ENCODE data around the gene GRIA4.

The GRIA4 gene

DNA sequence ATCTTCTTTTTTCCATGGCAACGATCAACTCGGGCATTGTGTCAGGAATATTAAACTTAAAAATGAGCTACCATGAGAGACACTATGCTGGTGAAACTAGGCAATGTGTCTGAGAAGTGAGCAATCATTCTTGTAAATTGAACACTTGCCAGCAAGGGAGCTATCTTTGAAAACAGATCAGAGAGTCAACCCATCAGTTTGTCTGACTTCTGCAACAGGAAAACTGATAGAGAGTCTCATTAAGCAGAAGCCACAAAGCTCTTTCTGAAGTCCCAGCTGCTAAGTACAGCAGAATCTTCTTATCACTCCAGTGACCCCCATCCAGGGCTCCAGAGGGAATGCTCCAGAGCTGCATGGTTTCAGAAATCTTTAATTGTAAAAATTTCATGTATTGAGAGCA, 297.4 kb downstream of the GRIA4 start:
- no peak overlapping the region for H3K27ac ChIP-seq (ENCODE audit: insufficient read depth in 1 of 2, low read depth in 1 of 2, low read length in 2 of 2, poor library complexity in 1 of 2, severe bottlenecking in 2 of 2)
- ChIA-PET CTCF (interaction anchor here (0.9 kb wide), 1 partner anchor 9 kb away, joined by 3 read pairs; no protein-coding TSS in a partner anchor), POLR2A (no interaction called here)
- H3K36me3 ChIP-seq (ENCODE audit: control insufficient read depth in 4 of 4, insufficient read depth in 4 of 4, low read length in 3 of 4), result no peaks in the 10 kb centered on the region
- peak in 2 of 3 donors; percentile 6 to 8 for DNase-seq
- no peaks in the 10 kb centered on the region for H3K9me3 ChIP-seq (ENCODE audit: control extremely low read depth in 1 of 5, control insufficient read depth in 4 of 5, insufficient read depth in 2 of 5, low read depth in 1 of 5, low read length in 4 of 5)
- 100% methylated on average over 2 of the region's 2 CpGs for WGBS (ENCODE audit: insufficient coverage)
- no peak overlapping the region for H3K4me3 ChIP-seq (ENCODE audit: control insufficient read depth in 1 of 7, extremely low read depth in 1 of 7, insufficient read depth in 4 of 7, low read depth in 2 of 7, low read length in 6 of 7)
- no peaks in the 10 kb centered on the region for H3K27me3 ChIP-seq (replicated peaks in 2 of 5; ENCODE audit: control insufficient read depth in 4 of 5, insufficient read depth in 5 of 5, low read length in 4 of 5)
- no peaks in the 10 kb centered on the region for H3K4me1 ChIP-seq (ENCODE audit: control extremely low read depth in 1 of 4, control insufficient read depth in 4 of 4, insufficient read depth in 4 of 4, low read length in 3 of 4)

DNA sequence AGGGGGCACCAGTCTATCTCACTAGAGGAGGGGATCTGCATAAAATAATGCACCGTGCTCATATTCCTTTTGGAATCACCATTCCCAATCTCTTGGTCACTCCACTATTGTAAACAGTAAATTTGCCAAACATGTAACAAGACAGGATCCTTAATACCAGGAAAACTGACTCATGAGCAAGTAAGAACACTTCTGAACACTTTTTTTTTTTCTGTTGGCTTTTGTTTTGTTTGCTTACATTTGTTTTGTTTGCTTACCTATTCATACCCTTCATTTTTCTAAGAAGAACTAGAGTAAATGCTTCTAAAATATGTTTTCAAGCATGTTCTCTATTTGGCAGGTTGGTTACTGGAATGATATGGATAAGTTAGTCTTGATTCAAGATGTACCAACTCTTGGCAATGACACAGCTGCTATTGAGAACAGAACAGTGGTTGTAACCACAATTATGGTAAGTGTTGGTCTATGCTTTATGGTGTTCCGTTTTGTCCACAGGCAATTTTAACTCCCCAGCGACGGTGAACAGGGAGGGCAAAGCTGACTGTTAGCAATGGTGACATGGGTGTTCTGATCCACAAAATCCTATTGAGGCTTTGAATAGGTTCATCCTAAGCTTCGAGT, 300.3 kb downstream of the GRIA4 start:
- Histone ChIP-seq H3K36me3 (ENCODE audit: control insufficient read depth in 4 of 4, insufficient read depth in 4 of 4, low read length in 3 of 4) (no peaks in the 10 kb centered on the region), H3K9me3 (ENCODE audit: control extremely low read depth in 1 of 5, control insufficient read depth in 4 of 5, insufficient read depth in 2 of 5, low read depth in 1 of 5, low read length in 4 of 5) (no peaks in the 10 kb centered on the region), H3K4me1 (ENCODE audit: control extremely low read depth in 1 of 4, control insufficient read depth in 4 of 4, insufficient read depth in 4 of 4, low read length in 3 of 4) (no peaks in the 10 kb centered on the region), H3K27me3 (replicated peaks in 2 of 5; ENCODE audit: control insufficient read depth in 4 of 5, insufficient read depth in 5 of 5, low read length in 4 of 5) (no peaks in the 10 kb centered on the region), H3K4me3 (ENCODE audit: control insufficient read depth in 1 of 7, extremely low read depth in 1 of 7, insufficient read depth in 4 of 7, low read depth in 2 of 7, low read length in 6 of 7) (no peak overlapping the region), H3K27ac (ENCODE audit: insufficient read depth in 1 of 2, low read depth in 1 of 2, low read length in 2 of 2, poor library complexity in 1 of 2, severe bottlenecking in 2 of 2) (no peak overlapping the region)
- 86% methylated on average over 4 of the region's 5 CpGs for WGBS (ENCODE audit: insufficient coverage)
- ChIA-PET POLR2A (no interaction called here), CTCF (no interaction called here)
- DNase-seq, result no peak

DNA sequence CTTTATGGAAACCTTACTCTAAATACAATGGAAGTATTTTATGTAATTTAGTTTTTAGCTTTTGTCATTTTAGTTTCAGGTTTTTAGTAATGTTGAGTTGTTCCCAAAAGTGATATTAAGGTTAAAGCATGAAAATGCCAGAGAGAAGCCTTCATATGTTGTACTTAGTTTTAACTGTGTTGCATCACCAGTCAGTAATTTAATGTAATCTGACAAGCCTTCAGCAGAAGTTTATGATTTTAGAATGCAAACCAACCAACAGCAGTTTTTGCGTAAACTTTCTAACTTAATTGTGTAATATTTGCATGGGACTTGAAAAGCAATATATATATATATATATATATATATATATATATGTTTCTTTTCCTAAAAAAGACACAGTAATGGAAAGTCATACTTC, 301.6 kb downstream of the GRIA4 start:
- Histone ChIP-seq H3K27ac (ENCODE audit: insufficient read depth in 1 of 2, low read depth in 1 of 2, low read length in 2 of 2, poor library complexity in 1 of 2, severe bottlenecking in 2 of 2) (no peak overlapping the region), H3K4me3 (ENCODE audit: control insufficient read depth in 1 of 7, extremely low read depth in 1 of 7, insufficient read depth in 4 of 7, low read depth in 2 of 7, low read length in 6 of 7) (no peak overlapping the region), H3K4me1 (ENCODE audit: control extremely low read depth in 1 of 4, control insufficient read depth in 4 of 4, insufficient read depth in 4 of 4, low read length in 3 of 4) (no peaks in the 10 kb centered on the region), H3K36me3 (ENCODE audit: control insufficient read depth in 4 of 4, insufficient read depth in 4 of 4, low read length in 3 of 4) (no peaks in the 10 kb centered on the region), H3K27me3 (replicated peaks in 2 of 5; ENCODE audit: control insufficient read depth in 4 of 5, insufficient read depth in 5 of 5, low read length in 4 of 5) (no peaks in the 10 kb centered on the region), H3K9me3 (ENCODE audit: control extremely low read depth in 1 of 5, control insufficient read depth in 4 of 5, insufficient read depth in 2 of 5, low read depth in 1 of 5, low read length in 4 of 5) (no peaks in the 10 kb centered on the region)
- no peak for DNase-seq
- ChIA-PET CTCF (no interaction called here), POLR2A (no interaction called here)
- no CpG with 5 or more reads among the region's 1 CpG for WGBS (ENCODE audit: insufficient coverage)

DNA sequence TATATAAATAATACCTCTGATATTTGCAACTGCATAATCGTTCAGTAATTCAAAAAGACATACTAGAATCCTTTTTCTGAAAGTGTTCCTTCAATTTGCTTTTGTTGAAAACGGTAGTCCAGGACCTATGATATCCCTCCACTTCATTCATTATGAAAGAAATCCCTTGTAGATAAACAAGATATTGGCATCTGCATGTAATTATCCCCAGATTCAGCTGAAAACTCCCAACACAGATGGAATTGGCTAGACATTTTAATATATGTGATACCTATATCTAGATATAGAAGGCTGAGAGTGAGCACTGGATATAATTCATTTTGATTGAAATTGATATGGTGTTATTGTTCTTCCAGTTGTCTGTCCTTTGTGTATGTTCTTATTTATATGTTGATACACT, 302.8 kb downstream of the GRIA4 start:
- no CpG with 5 or more reads among the region's 2 CpGs for WGBS (ENCODE audit: insufficient coverage)
- H3K4me3 ChIP-seq (ENCODE audit: control insufficient read depth in 1 of 7, extremely low read depth in 1 of 7, insufficient read depth in 4 of 7, low read depth in 2 of 7, low read length in 6 of 7), result no peak overlapping the region
- ChIA-PET POLR2A (no interaction called here), CTCF (no interaction called here)
- no peaks in the 10 kb centered on the region for H3K36me3 ChIP-seq (ENCODE audit: control insufficient read depth in 4 of 4, insufficient read depth in 4 of 4, low read length in 3 of 4)
- no peaks in the 10 kb centered on the region for H3K4me1 ChIP-seq (ENCODE audit: control extremely low read depth in 1 of 4, control insufficient read depth in 4 of 4, insufficient read depth in 4 of 4, low read length in 3 of 4)
- no peak overlapping the region for H3K27ac ChIP-seq (ENCODE audit: insufficient read depth in 1 of 2, low read depth in 1 of 2, low read length in 2 of 2, poor library complexity in 1 of 2, severe bottlenecking in 2 of 2)
- no peak for DNase-seq
- no peaks in the 10 kb centered on the region for H3K9me3 ChIP-seq (ENCODE audit: control extremely low read depth in 1 of 5, control insufficient read depth in 4 of 5, insufficient read depth in 2 of 5, low read depth in 1 of 5, low read length in 4 of 5)
- H3K27me3 ChIP-seq (replicated peaks in 2 of 5; ENCODE audit: control insufficient read depth in 4 of 5, insufficient read depth in 5 of 5, low read length in 4 of 5), result no peaks in the 10 kb centered on the region

DNA sequence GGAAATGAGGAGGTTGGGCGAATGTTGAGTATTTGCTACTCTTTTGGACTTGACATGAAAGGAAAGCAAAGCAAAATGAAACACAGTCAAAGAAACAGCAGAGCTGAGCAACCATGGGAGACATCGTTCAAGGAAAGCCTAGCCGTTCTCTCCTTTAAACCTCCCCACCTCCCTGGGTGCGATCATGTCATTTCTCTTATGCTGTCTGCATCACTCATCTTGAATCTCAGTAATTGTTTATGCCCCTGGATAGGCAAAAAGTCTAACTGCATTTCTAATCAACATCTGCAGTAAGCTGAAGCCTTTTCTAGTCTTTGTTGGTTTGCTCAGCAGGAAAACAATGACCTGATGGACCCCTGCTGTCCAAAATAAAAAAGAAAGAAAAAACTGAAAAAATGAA, 305.1 kb downstream of the GRIA4 start:
- ChIA-PET CTCF (no interaction called here), POLR2A (no interaction called here)
- Histone ChIP-seq H3K36me3 (ENCODE audit: control insufficient read depth in 4 of 4, insufficient read depth in 4 of 4, low read length in 3 of 4) (no peaks in the 10 kb centered on the region), H3K27me3 (replicated peaks in 2 of 5; ENCODE audit: control insufficient read depth in 4 of 5, insufficient read depth in 5 of 5, low read length in 4 of 5) (no peaks in the 10 kb centered on the region), H3K9me3 (ENCODE audit: control extremely low read depth in 1 of 5, control insufficient read depth in 4 of 5, insufficient read depth in 2 of 5, low read depth in 1 of 5, low read length in 4 of 5) (no peaks in the 10 kb centered on the region), H3K27ac (ENCODE audit: insufficient read depth in 1 of 2, low read depth in 1 of 2, low read length in 2 of 2, poor library complexity in 1 of 2, severe bottlenecking in 2 of 2) (no peak overlapping the region), H3K4me1 (ENCODE audit: control extremely low read depth in 1 of 4, control insufficient read depth in 4 of 4, insufficient read depth in 4 of 4, low read length in 3 of 4) (no peaks in the 10 kb centered on the region), H3K4me3 (ENCODE audit: control insufficient read depth in 1 of 7, extremely low read depth in 1 of 7, insufficient read depth in 4 of 7, low read depth in 2 of 7, low read length in 6 of 7) (no peak overlapping the region)
- WGBS (ENCODE audit: insufficient coverage), result 95% methylated on average over 4 of the region's 4 CpGs
- no peak for DNase-seq

DNA sequence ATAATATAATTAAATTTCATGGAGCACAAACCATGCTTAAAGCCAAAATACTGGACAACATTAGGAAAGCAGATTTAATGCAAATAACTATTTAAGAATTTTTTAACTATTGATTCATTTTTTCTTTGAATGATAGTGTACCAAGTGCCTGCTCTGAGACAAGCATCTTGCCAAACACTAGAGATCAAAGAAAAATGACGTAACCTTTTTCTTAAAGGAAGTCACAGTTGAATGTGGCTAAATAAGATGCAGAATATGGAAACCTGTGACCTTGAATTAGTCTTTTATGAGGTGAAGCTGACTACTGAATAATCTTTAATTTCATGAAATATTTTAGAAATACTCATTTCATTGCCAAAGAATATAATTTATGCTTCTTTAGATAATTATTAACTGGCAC, 308.2 kb downstream of the GRIA4 start:
- Histone ChIP-seq H3K27ac (ENCODE audit: insufficient read depth in 1 of 2, low read depth in 1 of 2, low read length in 2 of 2, poor library complexity in 1 of 2, severe bottlenecking in 2 of 2) (no peak overlapping the region), H3K36me3 (ENCODE audit: control insufficient read depth in 4 of 4, insufficient read depth in 4 of 4, low read length in 3 of 4) (no peaks in the 10 kb centered on the region), H3K4me1 (ENCODE audit: control extremely low read depth in 1 of 4, control insufficient read depth in 4 of 4, insufficient read depth in 4 of 4, low read length in 3 of 4) (no peaks in the 10 kb centered on the region), H3K27me3 (replicated peaks in 2 of 5; ENCODE audit: control insufficient read depth in 4 of 5, insufficient read depth in 5 of 5, low read length in 4 of 5) (no peaks in the 10 kb centered on the region), H3K9me3 (ENCODE audit: control extremely low read depth in 1 of 5, control insufficient read depth in 4 of 5, insufficient read depth in 2 of 5, low read depth in 1 of 5, low read length in 4 of 5) (no peaks in the 10 kb centered on the region), H3K4me3 (ENCODE audit: control insufficient read depth in 1 of 7, extremely low read depth in 1 of 7, insufficient read depth in 4 of 7, low read depth in 2 of 7, low read length in 6 of 7) (no peak overlapping the region)
- CTCF ChIA-PET, result no interaction called here
- POLR2A ChIA-PET, result no interaction called here
- no peak for DNase-seq
- no CpG with 5 or more reads among the region's 1 CpG for WGBS (ENCODE audit: insufficient coverage)

DNA sequence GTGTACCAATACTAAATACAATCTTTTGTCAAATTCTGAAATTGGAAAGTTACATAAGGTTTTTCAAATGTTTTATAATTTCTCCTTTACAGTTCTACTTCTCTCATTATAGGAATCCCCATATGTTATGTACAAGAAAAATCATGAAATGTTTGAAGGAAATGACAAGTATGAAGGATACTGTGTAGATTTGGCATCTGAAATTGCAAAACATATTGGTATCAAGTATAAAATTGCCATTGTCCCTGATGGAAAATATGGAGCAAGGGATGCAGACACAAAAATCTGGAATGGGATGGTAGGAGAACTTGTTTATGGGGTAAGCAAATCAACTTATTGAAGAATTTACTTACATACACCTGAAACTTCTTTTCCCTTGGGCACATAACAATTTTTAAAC, 308.7 kb downstream of the GRIA4 start:
- ChIA-PET POLR2A (no interaction called here), CTCF (no interaction called here)
- no peak for DNase-seq
- H3K27ac ChIP-seq (ENCODE audit: insufficient read depth in 1 of 2, low read depth in 1 of 2, low read length in 2 of 2, poor library complexity in 1 of 2, severe bottlenecking in 2 of 2), result no peak overlapping the region
- H3K4me3 ChIP-seq (ENCODE audit: control insufficient read depth in 1 of 7, extremely low read depth in 1 of 7, insufficient read depth in 4 of 7, low read depth in 2 of 7, low read length in 6 of 7), result no peak overlapping the region
- no peaks in the 10 kb centered on the region for H3K36me3 ChIP-seq (ENCODE audit: control insufficient read depth in 4 of 4, insufficient read depth in 4 of 4, low read length in 3 of 4)
- H3K27me3 ChIP-seq (replicated peaks in 2 of 5; ENCODE audit: control insufficient read depth in 4 of 5, insufficient read depth in 5 of 5, low read length in 4 of 5), result no peaks in the 10 kb centered on the region
- H3K9me3 ChIP-seq (ENCODE audit: control extremely low read depth in 1 of 5, control insufficient read depth in 4 of 5, insufficient read depth in 2 of 5, low read depth in 1 of 5, low read length in 4 of 5), result no peaks in the 10 kb centered on the region
- no peaks in the 10 kb centered on the region for H3K4me1 ChIP-seq (ENCODE audit: control extremely low read depth in 1 of 4, control insufficient read depth in 4 of 4, insufficient read depth in 4 of 4, low read length in 3 of 4)
